Breast epithelium (tissue), 3 donors: ENCODE data around the gene CRYZ.

ENCODE experiments used
- POLR2A ChIP-seq: fragments of 450-650 bp; IDR thresholded peaks from one replicate; pipeline ENCODE4 v1.6.1; 2016; ENCODE audit warnings: antibody characterized with exemption, mild to moderate bottlenecking, moderate library complexity
- TF ChIP-seq, protein P1 (sequence below), 3 donors: fragments of 450-650 bp; IDR thresholded peaks; one replicate each; pipeline ENCODE4 v1.5.1; 2016 to 2017; ENCODE audit warnings: antibody characterized with exemption in 3 of 3, mild to moderate bottlenecking in 3 of 3, moderate library complexity in 3 of 3

DNA sequence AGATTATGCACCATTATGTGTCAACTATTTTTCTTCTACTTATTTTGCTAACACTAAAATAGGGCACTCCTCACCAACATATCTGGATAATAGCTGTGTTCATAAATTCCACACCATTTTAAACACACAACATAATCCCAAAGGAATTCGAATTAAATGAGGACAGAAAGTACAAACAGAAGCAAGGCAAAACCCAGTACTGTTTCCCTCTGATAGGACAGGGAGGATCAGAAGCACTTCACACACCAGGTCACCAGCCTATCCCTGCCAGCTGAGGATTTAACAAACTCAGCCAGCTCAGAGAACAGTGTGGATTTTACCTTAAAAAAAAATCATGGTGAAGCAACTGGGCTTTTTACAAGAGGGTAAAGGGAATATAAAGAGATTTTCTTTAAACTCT is 20.0 kb downstream of the CRYZ start:
- TF ChIP-seq, protein P1, sequence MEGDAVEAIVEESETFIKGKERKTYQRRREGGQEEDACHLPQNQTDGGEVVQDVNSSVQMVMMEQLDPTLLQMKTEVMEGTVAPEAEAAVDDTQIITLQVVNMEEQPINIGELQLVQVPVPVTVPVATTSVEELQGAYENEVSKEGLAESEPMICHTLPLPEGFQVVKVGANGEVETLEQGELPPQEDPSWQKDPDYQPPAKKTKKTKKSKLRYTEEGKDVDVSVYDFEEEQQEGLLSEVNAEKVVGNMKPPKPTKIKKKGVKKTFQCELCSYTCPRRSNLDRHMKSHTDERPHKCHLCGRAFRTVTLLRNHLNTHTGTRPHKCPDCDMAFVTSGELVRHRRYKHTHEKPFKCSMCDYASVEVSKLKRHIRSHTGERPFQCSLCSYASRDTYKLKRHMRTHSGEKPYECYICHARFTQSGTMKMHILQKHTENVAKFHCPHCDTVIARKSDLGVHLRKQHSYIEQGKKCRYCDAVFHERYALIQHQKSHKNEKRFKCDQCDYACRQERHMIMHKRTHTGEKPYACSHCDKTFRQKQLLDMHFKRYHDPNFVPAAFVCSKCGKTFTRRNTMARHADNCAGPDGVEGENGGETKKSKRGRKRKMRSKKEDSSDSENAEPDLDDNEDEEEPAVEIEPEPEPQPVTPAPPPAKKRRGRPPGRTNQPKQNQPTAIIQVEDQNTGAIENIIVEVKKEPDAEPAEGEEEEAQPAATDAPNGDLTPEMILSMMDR (IDR thresholded peaks at IDR 0.05), result no peak
- TF ChIP-seq POLR2A, result no peak
